ENCODE data around the gene IPCEF1. TPM values are rescaled to one million over a fixed set of nuclear protein-coding genes. Genes with fewer than 3 reads are reported as not detected.

Gene IPCEF1
- total and polyA plus RNA-seq, 2 of the 4 experiments (the other 2 are of a cell fraction) = under 0.01 to 0.03 TPM

GRCh38 chr6:154367336-154367735 is 10.7 kb upstream of the IPCEF1 start:
- no peaks in the 10 kb centered on the region for H3K9me3 ChIP-seq (ENCODE audit: control insufficient read depth, insufficient read depth, low read length)
- H3K4ac ChIP-seq (ENCODE audit: low read depth, low read length) = no peak overlapping the region
- no peak overlapping the region for H3K4me2 ChIP-seq (ENCODE audit: low read depth, low read length)
- no peak for ATAC-seq (ENCODE audit: low read depth)
- H3K18ac ChIP-seq (ENCODE audit: low read depth, low read length) = no peak overlapping the region
- H3K27ac ChIP-seq (ENCODE audit: insufficient read depth, low read length) = no peak overlapping the region
- no peak overlapping the region for H2AFZ ChIP-seq (replicated peaks; ENCODE audit: low read length, poor library complexity)
- no peak overlapping the region for H2BK5ac ChIP-seq (ENCODE audit: low read depth, low read length, poor library complexity, severe bottlenecking)
- no TSS peak for BruUV-seq (replicated peaks)
- H4K5ac ChIP-seq (ENCODE audit: low read depth, low read length) = no peak overlapping the region
- H3K4me1 ChIP-seq (ENCODE audit: control insufficient read depth, insufficient read depth, low read length) = peaks cover 2% of the 10 kb centered on the region; the same call in 1 of the 2 replicates
- no peak overlapping the region for H3K23ac ChIP-seq (ENCODE audit: low read depth, low read length)
- no peak overlapping the region for H2BK20ac ChIP-seq (ENCODE audit: low read depth, low read length)
- H4K91ac ChIP-seq (ENCODE audit: insufficient read depth, low read depth, low read length) = no peak overlapping the region
- TF ChIP-seq NFE2L2 (IDR thresholded peaks at IDR 0.05; ENCODE audit: low read depth, low read length) = no peak
- no peak for TF ChIP-seq USF2 (IDR thresholded peaks at IDR 0.05; ENCODE audit: low read depth, low read length)
- no peak for TF ChIP-seq RFX5 (IDR thresholded peaks at IDR 0.05; ENCODE audit: low read depth, low read length)
- no peak for TF ChIP-seq MXI1 (IDR thresholded peaks at IDR 0.05; ENCODE audit: borderline replicate concordance, low read depth, low read length)
- no peak for TF ChIP-seq SMC3 (IDR thresholded peaks at IDR 0.05; ENCODE audit: low read depth, low read length)
- no peak for TF ChIP-seq RAD21 (IDR thresholded peaks at IDR 0.05; ENCODE audit: low read length)
- no peak for TF ChIP-seq MAZ (IDR thresholded peaks at IDR 0.05; ENCODE audit: borderline replicate concordance, low read depth, low read length)
- no peak for TF ChIP-seq BHLHE40 (IDR thresholded peaks at IDR 0.05; ENCODE audit: low read depth, low read length)
- no peaks in the 10 kb centered on the region for H3K27me3 ChIP-seq (ENCODE audit: control insufficient read depth, insufficient read depth, low read length)
- H2BK15ac ChIP-seq (ENCODE audit: low read depth, low read length) = no peak overlapping the region
- WGBS, 2 experiments (ENCODE audit: extremely low coverage in 2 of 2, insufficient read length in 1 of 2) = no CpG with 5 or more reads among the region's 5 CpGs
- no peak overlapping the region for H2AK5ac ChIP-seq (ENCODE audit: low read depth, low read length)
- H3K4me3 ChIP-seq (ENCODE audit: insufficient read depth, low read depth, low read length) = no peak overlapping the region
- no peak overlapping the region for H4K8ac ChIP-seq (ENCODE audit: low read depth in 2 of 2, low read length in 2 of 2)
- H4K20me1 ChIP-seq (ENCODE audit: insufficient read depth, low read length) = no peaks in the 10 kb centered on the region
- H3K79me1 ChIP-seq (ENCODE audit: low read depth in 1 of 2, low read length in 2 of 2) = no peaks in the 10 kb centered on the region
- in situ Hi-C loops (cut with MboI; ENCODE audit: low sequenced_read_pairs) (loop anchor here (5.0 kb wide), 1 partner anchor 210 kb away; no protein-coding TSS in a partner anchor), dilution Hi-C loops (cut with HindIII; ENCODE audit: low sequenced_read_pairs, unreplicated experiment) (loop anchor here (25.0 kb wide), 1 partner anchor 205 kb away; no protein-coding TSS in a partner anchor), intact Hi-C loops (cut with micrococcal nuclease) (no loop called here)
- H3K9ac ChIP-seq (ENCODE audit: low read depth, low read length) = no peak overlapping the region
- no peak overlapping the region for H2AK9ac ChIP-seq (replicated peaks; ENCODE audit: low read depth, low read length, poor library complexity)
- H3K36me3 ChIP-seq (ENCODE audit: control insufficient read depth, insufficient read depth, low read length) = no peaks in the 10 kb centered on the region
- DNase-seq = no peak
- ChIA-PET CTCF (no interaction called here), POLR2A (ENCODE audit: unreplicated experiment) (no interaction called here)
- no peak overlapping the region for H3K56ac ChIP-seq (ENCODE audit: extremely low read depth, insufficient read depth, low read length)
- H2BK120ac ChIP-seq (ENCODE audit: low read depth, low read length) = no peak overlapping the region
- no peaks in the 10 kb centered on the region for H3K9me1 ChIP-seq (ENCODE audit: insufficient read depth, low read length)
- no peak overlapping the region for H3K14ac ChIP-seq (replicated peaks; ENCODE audit: low read depth, low read length)
